Neural progenitor cell (in vitro differentiated cells): ENCODE measurements around the gene SLC16A6.

Experiments used
- EZH2 ChIP-seq: fragments of 200-600 bp; sonication (generic); IDR thresholded peaks from 2 replicates; pipeline ENCODE4 v1.6.1; 2017; ENCODE audit warnings: antibody characterized with exemption, mild to moderate bottlenecking, moderate library complexity
- EZH2phosphoT487 ChIP-seq: fragments of 200-600 bp; sonication (generic); IDR thresholded peaks from 2 replicates; pipeline ENCODE4 v1.6.1; 2017; ENCODE audit warnings: antibody characterized with exemption
- TF ChIP-seq, protein P1 (sequence below): fragments of 200-600 bp; sonication (generic); IDR thresholded peaks from 2 replicates; pipeline ENCODE4 v1.5.1; 2017; ENCODE audit warnings: antibody characterized with exemption, mild to moderate bottlenecking

DNA sequence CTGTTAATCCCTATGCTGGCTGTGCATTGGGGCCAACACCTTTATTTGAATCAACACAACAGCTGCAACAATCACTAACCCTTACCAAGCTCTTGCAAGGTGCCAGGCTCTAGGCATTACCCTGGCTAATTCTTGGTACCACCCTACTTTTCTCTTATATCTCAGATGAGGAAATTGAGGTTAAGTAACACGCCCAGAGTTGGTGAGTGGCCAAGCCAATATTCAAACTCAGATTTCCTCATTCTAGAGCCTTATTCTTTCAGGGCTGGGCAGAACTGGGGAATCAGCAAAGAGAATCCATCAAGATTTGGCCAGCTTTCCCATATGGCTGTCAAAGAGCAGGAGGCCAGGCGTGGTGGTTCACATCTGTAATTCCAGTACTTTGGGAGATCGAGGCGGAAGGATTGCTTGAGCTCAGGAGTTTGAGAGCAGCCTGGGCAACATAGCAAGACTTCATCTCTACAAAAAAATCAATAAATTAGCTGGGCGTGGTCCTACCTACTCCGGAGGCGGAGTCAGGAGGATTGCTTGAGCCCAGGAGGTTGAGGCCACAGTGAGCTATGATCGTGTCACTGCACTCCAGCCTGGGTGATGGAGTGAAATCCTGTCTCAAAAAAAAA is 24.1 kb upstream of the SLC16A6 start:
- TF ChIP-seq, protein P1, sequence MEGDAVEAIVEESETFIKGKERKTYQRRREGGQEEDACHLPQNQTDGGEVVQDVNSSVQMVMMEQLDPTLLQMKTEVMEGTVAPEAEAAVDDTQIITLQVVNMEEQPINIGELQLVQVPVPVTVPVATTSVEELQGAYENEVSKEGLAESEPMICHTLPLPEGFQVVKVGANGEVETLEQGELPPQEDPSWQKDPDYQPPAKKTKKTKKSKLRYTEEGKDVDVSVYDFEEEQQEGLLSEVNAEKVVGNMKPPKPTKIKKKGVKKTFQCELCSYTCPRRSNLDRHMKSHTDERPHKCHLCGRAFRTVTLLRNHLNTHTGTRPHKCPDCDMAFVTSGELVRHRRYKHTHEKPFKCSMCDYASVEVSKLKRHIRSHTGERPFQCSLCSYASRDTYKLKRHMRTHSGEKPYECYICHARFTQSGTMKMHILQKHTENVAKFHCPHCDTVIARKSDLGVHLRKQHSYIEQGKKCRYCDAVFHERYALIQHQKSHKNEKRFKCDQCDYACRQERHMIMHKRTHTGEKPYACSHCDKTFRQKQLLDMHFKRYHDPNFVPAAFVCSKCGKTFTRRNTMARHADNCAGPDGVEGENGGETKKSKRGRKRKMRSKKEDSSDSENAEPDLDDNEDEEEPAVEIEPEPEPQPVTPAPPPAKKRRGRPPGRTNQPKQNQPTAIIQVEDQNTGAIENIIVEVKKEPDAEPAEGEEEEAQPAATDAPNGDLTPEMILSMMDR: no peak
- TF ChIP-seq EZH2: no peak
- TF ChIP-seq EZH2phosphoT487: no peak
